Measurements from ENCODE around the gene LYZL1.

- TF ChIP-seq, protein P1, sequence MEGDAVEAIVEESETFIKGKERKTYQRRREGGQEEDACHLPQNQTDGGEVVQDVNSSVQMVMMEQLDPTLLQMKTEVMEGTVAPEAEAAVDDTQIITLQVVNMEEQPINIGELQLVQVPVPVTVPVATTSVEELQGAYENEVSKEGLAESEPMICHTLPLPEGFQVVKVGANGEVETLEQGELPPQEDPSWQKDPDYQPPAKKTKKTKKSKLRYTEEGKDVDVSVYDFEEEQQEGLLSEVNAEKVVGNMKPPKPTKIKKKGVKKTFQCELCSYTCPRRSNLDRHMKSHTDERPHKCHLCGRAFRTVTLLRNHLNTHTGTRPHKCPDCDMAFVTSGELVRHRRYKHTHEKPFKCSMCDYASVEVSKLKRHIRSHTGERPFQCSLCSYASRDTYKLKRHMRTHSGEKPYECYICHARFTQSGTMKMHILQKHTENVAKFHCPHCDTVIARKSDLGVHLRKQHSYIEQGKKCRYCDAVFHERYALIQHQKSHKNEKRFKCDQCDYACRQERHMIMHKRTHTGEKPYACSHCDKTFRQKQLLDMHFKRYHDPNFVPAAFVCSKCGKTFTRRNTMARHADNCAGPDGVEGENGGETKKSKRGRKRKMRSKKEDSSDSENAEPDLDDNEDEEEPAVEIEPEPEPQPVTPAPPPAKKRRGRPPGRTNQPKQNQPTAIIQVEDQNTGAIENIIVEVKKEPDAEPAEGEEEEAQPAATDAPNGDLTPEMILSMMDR (IDR thresholded peaks at IDR 0.05): no peak
- TF ChIP-seq POLR2AphosphoS5 (IDR thresholded peaks at IDR 0.05; ENCODE audit: insufficient read depth in 1 of 2, low read depth in 1 of 2): no peak
Observed at GRCh38 chr10:29306688-29307087, 17.8 kb downstream of the LYZL1 start.
